Mesenchymal stem cell (in vitro differentiated cells and primary cell): Measurements from ENCODE around the gene HYAL2.

Experiments
- DNase-seq: peaks from one replicate; pipeline ENCODE4 v3.0.0-alpha.2; 2013
- H2AFZ ChIP-seq: one replicate; pipeline ENCODE4 v1.6.1; 2013; ENCODE audit warnings: low read depth, mild to moderate bottlenecking, control low read depth, inconsistent platforms, low read length, moderate library complexity
- H2AK5ac ChIP-seq: 2 replicates; pipeline ENCODE4 v1.6.1; 2013; ENCODE audit warnings: low read length, moderate library complexity, mild to moderate bottlenecking, inconsistent platforms; ENCODE audit not compliant: severe bottlenecking
- H2BK120ac ChIP-seq: one replicate; pipeline ENCODE4 v1.6.1; 2013; ENCODE audit warnings: low read depth, mild to moderate bottlenecking, inconsistent platforms, low read length, moderate library complexity
- H2BK12ac ChIP-seq, 2 experiments: one replicate each; pipeline ENCODE4 v1.6.1; 2013; ENCODE audit warnings: inconsistent platforms in 2 of 2, low read length in 2 of 2, mild to moderate bottlenecking in 2 of 2, moderate library complexity in 2 of 2, control low read depth in 1 of 2
- H2BK15ac ChIP-seq: one replicate; pipeline ENCODE4 v1.6.1; 2013; ENCODE audit warnings: mild to moderate bottlenecking, low read depth, inconsistent platforms; ENCODE audit not compliant: poor library complexity, severe bottlenecking
- H2BK5ac ChIP-seq: 2 replicates; pipeline ENCODE4 v1.6.1; 2013; ENCODE audit warnings: low read depth, mild to moderate bottlenecking, low read length, control low read depth, inconsistent platforms; ENCODE audit not compliant: poor library complexity, severe bottlenecking
- H3K14ac ChIP-seq, 2 experiments: one replicate each; pipeline ENCODE4 v1.6.1; 2013; ENCODE audit warnings: inconsistent platforms in 2 of 2, low read length in 2 of 2, control low read depth in 1 of 2, mild to moderate bottlenecking in 1 of 2, moderate library complexity in 1 of 2
- H3K18ac ChIP-seq, 2 experiments: one replicate each; pipeline ENCODE4 v1.6.1; 2013; ENCODE audit warnings: inconsistent platforms in 2 of 2, low read length in 2 of 2, control low read depth in 1 of 2, low read depth in 1 of 2, mild to moderate bottlenecking in 1 of 2
- H3K23ac ChIP-seq, 2 experiments: one replicate each; pipeline ENCODE4 v1.6.1; 2013; ENCODE audit warnings: inconsistent platforms in 2 of 2, low read length in 2 of 2, mild to moderate bottlenecking in 2 of 2, moderate library complexity in 2 of 2, control low read depth in 1 of 2
- H3K27ac ChIP-seq: 2 replicates; pipeline ENCODE4 v1.5.1; 2013; ENCODE audit warnings: mild to moderate bottlenecking, moderate library complexity, low read length, control low read depth, inconsistent platforms; ENCODE audit not compliant: poor library complexity, severe bottlenecking
- H3K27me3 ChIP-seq, 2 experiments: 2 replicates each; pipeline versions ENCODE4 v1.6.1 to v1.7.0; 2013; ENCODE audit warnings: low read length in 2 of 2, mild to moderate bottlenecking in 2 of 2, moderate library complexity in 2 of 2, control low read depth in 1 of 2, inconsistent platforms in 1 of 2; ENCODE audit not compliant: control insufficient read depth in 1 of 2, insufficient read depth in 1 of 2
- H3K36me3 ChIP-seq, 2 experiments: 2 replicates each; pipeline versions ENCODE4 v1.6.1 to v1.7.0; 2013; ENCODE audit warnings: low read length in 2 of 2, control low read depth in 1 of 2, inconsistent platforms in 1 of 2, low read depth in 1 of 2, mild to moderate bottlenecking in 1 of 2; ENCODE audit not compliant: insufficient read depth in 2 of 2, control insufficient read depth in 1 of 2
- H3K4ac ChIP-seq, 2 experiments: one replicate each; pipeline ENCODE4 v1.6.1; 2013; ENCODE audit warnings: inconsistent platforms in 2 of 2, low read length in 2 of 2, mild to moderate bottlenecking in 2 of 2, moderate library complexity in 2 of 2, control low read depth in 1 of 2, low read depth in 1 of 2
- H3K4me1 ChIP-seq: 2 replicates; pipeline ENCODE4 v1.6.1; 2013; ENCODE audit warnings: low read depth, low read length, control low read depth; ENCODE audit not compliant: control insufficient read depth, insufficient read depth
- H3K4me2 ChIP-seq: 2 replicates; pipeline ENCODE4 v1.6.1; 2013; ENCODE audit warnings: low read length, mild to moderate bottlenecking, inconsistent platforms; ENCODE audit not compliant: poor library complexity, severe bottlenecking
- H3K4me3 ChIP-seq, 2 experiments: 2 replicates each; pipeline versions ENCODE4 v1.5.1 to v1.7.0; 2013; ENCODE audit warnings: low read length in 2 of 2, mild to moderate bottlenecking in 2 of 2, control low read depth in 1 of 2, low read depth in 1 of 2; ENCODE audit not compliant: insufficient read depth in 1 of 2
- H3K79me1 ChIP-seq: replicated peaks from 2 replicates; pipeline ENCODE4 v1.6.1; 2013; ENCODE audit warnings: mild to moderate bottlenecking, control low read depth, low read length, inconsistent platforms; ENCODE audit not compliant: poor library complexity, severe bottlenecking
- H3K9ac ChIP-seq: 2 replicates; pipeline ENCODE4 v1.7.0; 2013; ENCODE audit warnings: mild to moderate bottlenecking, low read length, moderate library complexity
- H3K9me3 ChIP-seq: 2 replicates; pipeline ENCODE4 v1.7.0; 2013; ENCODE audit warnings: mild to moderate bottlenecking, low read length; ENCODE audit not compliant: control insufficient read depth
- H4K8ac ChIP-seq: one replicate; pipeline ENCODE4 v1.6.1; 2013; ENCODE audit warnings: inconsistent platforms, mild to moderate bottlenecking, low read length, moderate library complexity
- H4K91ac ChIP-seq: one replicate; pipeline ENCODE4 v1.6.1; 2013; ENCODE audit warnings: mild to moderate bottlenecking, low read length, inconsistent platforms
- WGBS: methylation state at CpG from one replicate; pipeline ENCODE4 v1.1.7; 2013; ENCODE audit warnings: mixed read lengths; 5-methylcytosine and 5-hydroxymethylcytosine counted together

HYAL2 gene

GRCh38 chr3:50336452-50337174 lies 14.1 kb upstream of the HYAL2 start:
- Histone ChIP-seq H3K4me3 (peak overlapping the region; percentile 86 to 93), H3K4me2 (peak overlapping the region; percentile 86), H3K9me3 (no peaks in the 10 kb centered on the region), H3K14ac (peak overlapping the region in 1 of 2 experiments; percentile 68), H3K18ac (peak overlapping the region; percentile 77 to 97), H3K27ac (peak overlapping the region; percentile 91), H3K4ac (peak overlapping the region; percentile 59 to 80), H3K27me3 (no peaks in the 10 kb centered on the region), H3K23ac (peak overlapping the region in 1 of 2 experiments; percentile 90), H3K79me1 (peaks cover 11% of the 10 kb centered on the region), H4K8ac (peak overlapping the region; percentile 86), H3K36me3 (peaks cover 8 to 14% of the 10 kb centered on the region in 2 experiments), H2BK120ac (no peak overlapping the region), H2BK5ac (peak overlapping the region; percentile 34), H4K91ac (peak overlapping the region; percentile 88), H3K9ac (peak overlapping the region; percentile 97), H2AK5ac (no peak overlapping the region), H3K4me1 (peaks cover 37% of the 10 kb centered on the region), H2AFZ (peak overlapping the region; percentile 74), H2BK12ac (peak overlapping the region in 1 of 2 experiments; percentile 18), H2BK15ac (peak overlapping the region; percentile 60)
- DNase-seq: no peak
- under 1% methylated on average over 27 of the region's 31 CpGs for WGBS

DNA sequence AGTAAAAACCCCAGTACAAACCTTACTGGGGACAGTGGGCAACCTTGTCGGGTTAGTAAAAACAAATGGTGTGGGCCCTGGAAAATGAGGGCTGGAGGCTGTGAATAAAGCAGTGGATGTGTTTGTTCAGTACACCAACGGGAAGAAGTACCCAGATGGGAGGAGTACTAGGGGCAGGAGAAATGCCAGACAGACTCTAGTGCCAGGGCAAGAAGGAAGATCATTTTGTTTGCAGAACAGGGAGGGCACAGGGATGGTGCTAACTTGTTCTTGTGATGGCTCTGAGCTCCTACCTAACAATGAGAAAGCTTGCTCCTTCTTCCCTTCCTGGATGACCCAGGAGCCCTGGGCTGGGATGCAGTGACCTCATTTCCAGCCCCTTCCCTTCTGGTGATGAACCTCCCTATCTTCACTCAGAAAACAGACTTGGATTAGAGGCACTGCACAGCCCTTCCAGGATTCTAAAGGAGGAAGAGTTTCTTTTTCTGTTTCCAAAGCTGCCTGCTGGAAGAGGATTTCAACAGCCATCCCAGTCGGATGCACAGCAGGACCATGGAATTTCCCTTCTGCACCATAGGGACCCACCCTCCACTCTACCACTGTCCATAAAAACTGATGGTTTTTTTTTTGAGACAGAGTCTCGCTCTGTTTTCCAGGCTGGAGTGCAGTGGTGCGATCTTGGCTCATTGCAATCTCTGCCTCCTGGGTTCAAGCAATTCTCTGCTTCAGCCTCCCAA lies 12.0 kb upstream of the HYAL2 start:
- H2AK5ac ChIP-seq: no peak overlapping the region
- H3K14ac ChIP-seq: no peak overlapping the region
- H3K4me3 ChIP-seq: peak overlapping the region in 1 of 2 experiments; percentile 40
- peak overlapping the region in 1 of 2 experiments; percentile 40 for H3K4ac ChIP-seq
- peaks cover 26% of the 10 kb centered on the region for H3K4me1 ChIP-seq
- no peaks in the 10 kb centered on the region for H3K27me3 ChIP-seq
- H3K9me3 ChIP-seq: no peaks in the 10 kb centered on the region
- no peak overlapping the region for H4K8ac ChIP-seq
- no peak overlapping the region for H3K23ac ChIP-seq
- H3K27ac ChIP-seq: no peak overlapping the region
- H2BK5ac ChIP-seq: no peak overlapping the region
- H2BK12ac ChIP-seq: no peak overlapping the region
- H4K91ac ChIP-seq: no peak overlapping the region
- H2AFZ ChIP-seq: no peak overlapping the region
- H2BK120ac ChIP-seq: no peak overlapping the region
- no peak overlapping the region for H2BK15ac ChIP-seq
- H3K9ac ChIP-seq: peak overlapping the region; percentile 97
- no peak overlapping the region for H3K4me2 ChIP-seq
- peaks cover 29 to 35% of the 10 kb centered on the region in 2 experiments for H3K36me3 ChIP-seq
- peaks cover 25% of the 10 kb centered on the region for H3K79me1 ChIP-seq
- DNase-seq: peak; percentile 68
- 85% methylated on average over 5 of the region's 5 CpGs for WGBS
- no peak overlapping the region for H3K18ac ChIP-seq

DNA sequence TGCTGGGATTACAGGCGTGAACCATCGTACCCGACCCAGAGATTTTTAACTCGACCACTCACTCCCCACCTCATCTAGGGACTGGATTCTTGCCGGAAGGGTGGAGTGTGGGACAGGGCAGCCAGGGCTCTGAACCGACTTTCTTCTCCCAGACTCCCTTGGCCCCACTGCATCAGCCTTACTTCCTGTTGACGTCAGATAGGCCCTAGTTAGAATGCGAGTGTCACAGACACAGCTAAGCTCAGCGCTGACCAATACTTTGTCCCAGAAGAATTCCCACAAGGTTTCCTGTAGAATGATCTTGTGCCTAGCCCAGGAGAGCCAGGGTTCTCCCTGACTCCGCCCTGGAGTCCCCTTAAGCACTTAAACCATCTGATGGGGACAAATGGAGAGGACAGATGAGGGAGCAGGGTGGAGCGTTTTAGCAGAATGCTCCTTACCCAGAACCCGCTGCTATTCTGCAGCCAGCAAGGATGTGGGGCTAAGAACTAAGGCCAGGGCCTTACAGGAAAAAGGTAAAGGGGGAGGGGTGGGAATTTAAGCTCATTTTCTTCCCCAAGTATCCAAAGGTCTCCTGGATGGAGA lies 11.3 kb upstream of the HYAL2 start:
- peaks cover 26% of the 10 kb centered on the region for H3K4me1 ChIP-seq
- 71% methylated on average over 12 of the region's 12 CpGs for WGBS
- peak overlapping the region; percentile 97 for H3K9ac ChIP-seq
- H3K27ac ChIP-seq: no peak overlapping the region
- no peak overlapping the region for H2AK5ac ChIP-seq
- peak overlapping the region in 1 of 2 experiments; percentile 8 for H3K4ac ChIP-seq
- no peaks in the 10 kb centered on the region for H3K9me3 ChIP-seq
- no peaks in the 10 kb centered on the region for H3K27me3 ChIP-seq
- H3K79me1 ChIP-seq: peaks cover 24% of the 10 kb centered on the region
- H2BK12ac ChIP-seq: no peak overlapping the region
- H3K4me3 ChIP-seq: peak overlapping the region in 1 of 2 experiments; percentile 40
- no peak overlapping the region for H3K23ac ChIP-seq
- peak overlapping the region; percentile 29 for H4K8ac ChIP-seq
- H3K36me3 ChIP-seq: peaks cover 33 to 41% of the 10 kb centered on the region in 2 experiments
- H2BK5ac ChIP-seq: no peak overlapping the region
- H2BK15ac ChIP-seq: no peak overlapping the region
- H2BK120ac ChIP-seq: no peak overlapping the region
- H2AFZ ChIP-seq: no peak overlapping the region
- H3K14ac ChIP-seq: no peak overlapping the region
- no peak overlapping the region for H3K4me2 ChIP-seq
- peak; percentile 86 for DNase-seq
- H4K91ac ChIP-seq: no peak overlapping the region
- no peak overlapping the region for H3K18ac ChIP-seq
